22Rv1 (cell line): ENCODE data around the gene IQCM.

Source experiments
- ZFX ChIP-seq: fragments of 450-650 bp; IDR thresholded peaks from 2 replicates; pipeline ENCODE4 v1.6.1; 2017; ENCODE audit warnings: antibody characterized with exemption, borderline replicate concordance
- TF ChIP-seq, protein P1 (sequence below): fragments of 450-650 bp; IDR thresholded peaks from 2 replicates; pipeline ENCODE4 v1.5.1; 2017; ENCODE audit warnings: mild to moderate bottlenecking

DNA sequence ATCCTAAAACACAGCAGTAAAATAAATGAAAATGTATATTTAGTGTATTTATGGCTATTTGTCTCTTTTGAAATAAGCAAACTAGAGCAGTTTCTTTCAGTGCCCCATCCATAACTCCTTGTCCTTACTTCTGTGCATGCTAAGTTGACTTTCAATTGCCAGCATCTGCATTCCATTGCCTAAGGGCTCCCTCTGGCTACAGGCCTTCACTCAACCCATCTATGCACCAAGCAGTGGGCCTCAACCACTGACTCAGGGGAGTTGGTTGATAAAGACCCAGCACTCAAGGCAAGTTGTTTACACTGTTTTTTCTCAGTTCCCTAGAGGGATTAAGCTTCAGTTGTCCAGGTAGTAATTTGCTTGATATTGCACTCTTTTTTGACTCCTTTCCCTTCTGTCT is 265.7 kb downstream of the IQCM start:
- TF ChIP-seq, protein P1, sequence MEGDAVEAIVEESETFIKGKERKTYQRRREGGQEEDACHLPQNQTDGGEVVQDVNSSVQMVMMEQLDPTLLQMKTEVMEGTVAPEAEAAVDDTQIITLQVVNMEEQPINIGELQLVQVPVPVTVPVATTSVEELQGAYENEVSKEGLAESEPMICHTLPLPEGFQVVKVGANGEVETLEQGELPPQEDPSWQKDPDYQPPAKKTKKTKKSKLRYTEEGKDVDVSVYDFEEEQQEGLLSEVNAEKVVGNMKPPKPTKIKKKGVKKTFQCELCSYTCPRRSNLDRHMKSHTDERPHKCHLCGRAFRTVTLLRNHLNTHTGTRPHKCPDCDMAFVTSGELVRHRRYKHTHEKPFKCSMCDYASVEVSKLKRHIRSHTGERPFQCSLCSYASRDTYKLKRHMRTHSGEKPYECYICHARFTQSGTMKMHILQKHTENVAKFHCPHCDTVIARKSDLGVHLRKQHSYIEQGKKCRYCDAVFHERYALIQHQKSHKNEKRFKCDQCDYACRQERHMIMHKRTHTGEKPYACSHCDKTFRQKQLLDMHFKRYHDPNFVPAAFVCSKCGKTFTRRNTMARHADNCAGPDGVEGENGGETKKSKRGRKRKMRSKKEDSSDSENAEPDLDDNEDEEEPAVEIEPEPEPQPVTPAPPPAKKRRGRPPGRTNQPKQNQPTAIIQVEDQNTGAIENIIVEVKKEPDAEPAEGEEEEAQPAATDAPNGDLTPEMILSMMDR, result peak; percentile 15; the same call in 1 of the 2 replicates
- no peak for TF ChIP-seq ZFX
